Activated CD4-positive, alpha-beta T cell treated with anti-CD3 and anti-CD28 coated beads, Interleukin-2, Interleukin-6, amounts not matched to agents 100 ng/mL and 50 ng/mL, durations not matched to agents 16 hours and 8 hours (primary cell): Measurements from ENCODE around the gene HAUS3.
"Not testable (repeated sequence)": the region's sequence is repeated elsewhere in the genome, so short reads cannot be mapped to it uniquely, and the experiment has no call there.

Source experiments
- DNase-seq: peaks from one replicate; pipeline ENCODE4 v3.0.0-alpha.2; 2020

HAUS3 gene

GRCh38 chr4:2218436-2218835 is 23.5 kb downstream of the HAUS3 start:
- DNase-seq, result no peak

DNA sequence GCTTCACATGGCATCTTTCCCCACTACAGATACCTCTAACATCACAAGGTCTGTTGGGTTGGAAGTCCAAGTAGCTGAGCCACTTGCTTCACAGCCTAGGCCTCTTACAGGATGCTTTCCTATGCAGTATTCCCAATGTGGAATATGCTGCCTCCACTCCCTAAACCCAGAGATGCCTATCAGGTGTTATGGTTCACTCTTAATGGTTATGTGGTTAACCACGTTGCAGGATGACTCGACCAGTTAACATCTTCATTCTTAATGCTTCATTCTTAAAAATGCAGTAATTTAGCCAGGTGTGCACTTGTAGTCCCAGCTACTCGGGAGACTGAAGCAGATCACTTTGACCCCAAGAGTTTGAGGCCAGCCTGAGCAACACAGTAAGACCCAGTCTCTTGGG is 24.2 kb downstream of the HAUS3 start:
- DNase-seq, result no peak

- DNase-seq, result no peak
Measured at GRCh38 chr4:2212831-2213230, 29.1 kb downstream of the HAUS3 start.

GRCh38 chr4:2202789-2203188 is 39.1 kb downstream of the HAUS3 start:
- not testable (repeated sequence) for DNase-seq

- DNase-seq, result no peak
Measured at GRCh38 chr4:2194496-2194895, 47.4 kb downstream of the HAUS3 start.

- no peak for DNase-seq
Measured at GRCh38 chr4:2193326-2193725, 48.6 kb downstream of the HAUS3 start.

DNA sequence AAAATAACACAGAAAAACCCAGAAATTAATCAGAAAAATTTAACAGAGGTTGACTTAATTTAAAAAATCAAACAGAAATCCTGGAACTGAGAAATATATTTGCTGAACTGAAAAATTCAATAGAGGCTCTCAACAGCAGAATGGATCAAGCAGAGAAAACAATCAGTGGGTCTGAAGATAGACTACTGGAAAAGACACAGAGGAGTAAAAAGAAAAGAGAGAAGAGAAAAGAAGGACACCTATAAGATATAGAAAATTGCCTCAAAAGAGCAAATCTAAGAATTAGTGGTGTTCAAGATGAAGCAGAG is 55.1 kb downstream of the HAUS3 start:
- DNase-seq, result no peak

DNA sequence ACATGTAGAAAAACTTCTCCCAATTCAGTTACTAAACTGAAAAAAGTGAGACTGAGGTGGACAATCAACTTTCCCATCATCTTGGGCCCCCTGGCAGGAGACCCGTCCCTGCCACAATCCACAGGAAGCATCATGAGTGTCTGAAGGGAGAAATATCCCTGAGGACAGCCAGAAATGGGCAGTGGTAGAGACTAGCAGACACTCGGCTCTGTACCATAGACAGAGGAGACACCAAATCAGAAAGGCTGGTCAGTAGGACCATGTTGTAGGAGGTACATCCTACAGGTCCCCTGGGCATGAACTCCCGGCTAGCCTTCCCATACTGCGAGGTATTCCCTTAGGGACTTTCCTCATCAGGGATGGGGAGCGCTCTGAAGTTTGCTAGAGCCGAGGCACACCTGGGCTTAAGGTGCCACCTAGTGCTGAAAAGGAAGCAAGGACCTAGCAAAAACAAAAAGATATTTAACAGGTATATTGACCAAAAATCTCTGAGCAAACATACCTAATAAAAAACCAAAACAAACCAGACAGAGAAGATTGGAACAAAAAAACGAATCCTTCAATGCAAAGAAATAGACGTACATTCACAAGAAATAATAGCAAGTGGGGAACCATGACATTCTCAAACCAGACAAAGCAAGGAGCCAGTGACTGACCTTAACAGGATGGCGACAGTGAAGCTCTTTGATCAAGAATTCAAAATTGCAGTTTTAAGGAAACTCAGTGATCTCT is 55.6 kb downstream of the HAUS3 start:
- no peak for DNase-seq

DNA sequence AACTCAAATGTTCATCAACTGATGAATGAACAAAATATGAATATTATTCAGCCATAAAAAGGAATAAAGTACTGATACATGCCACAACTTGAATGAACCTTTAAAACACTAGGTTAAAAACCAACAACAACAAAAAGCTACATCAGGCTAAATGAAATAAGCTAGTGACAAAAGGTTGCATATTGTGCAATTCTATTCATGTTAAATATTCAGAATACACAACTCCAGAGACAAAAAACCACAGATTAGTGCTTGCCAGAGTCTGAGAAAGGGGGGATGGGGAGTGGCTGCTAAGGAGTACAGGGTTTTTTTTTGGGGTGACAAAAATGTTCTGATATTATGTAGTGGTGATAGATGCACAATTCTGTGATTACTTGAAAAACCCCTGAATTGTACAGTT is 58.5 kb downstream of the HAUS3 start:
- DNase-seq, result no peak

GRCh38 chr4:2182994-2183393 is 58.9 kb downstream of the HAUS3 start:
- no peak for DNase-seq

DNA sequence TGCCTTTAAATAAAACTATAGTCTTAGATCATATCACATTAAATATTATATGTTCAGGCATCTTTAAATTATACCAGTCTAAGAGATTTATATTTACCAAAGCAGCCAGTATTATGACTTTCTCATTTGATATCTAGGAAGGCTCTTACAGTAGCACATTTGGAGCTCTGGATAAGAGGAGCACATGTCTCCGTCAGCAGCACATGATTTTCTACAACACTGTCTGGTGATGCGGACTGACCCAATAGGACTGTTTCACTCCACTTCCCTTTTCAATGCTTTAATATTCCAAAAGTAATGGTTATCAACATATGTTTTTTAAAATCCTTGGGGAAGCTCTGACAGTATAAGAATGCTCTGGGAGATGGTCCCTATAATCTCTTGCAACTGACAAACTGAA is 61.5 kb downstream of the HAUS3 start:
- no peak for DNase-seq

DNA sequence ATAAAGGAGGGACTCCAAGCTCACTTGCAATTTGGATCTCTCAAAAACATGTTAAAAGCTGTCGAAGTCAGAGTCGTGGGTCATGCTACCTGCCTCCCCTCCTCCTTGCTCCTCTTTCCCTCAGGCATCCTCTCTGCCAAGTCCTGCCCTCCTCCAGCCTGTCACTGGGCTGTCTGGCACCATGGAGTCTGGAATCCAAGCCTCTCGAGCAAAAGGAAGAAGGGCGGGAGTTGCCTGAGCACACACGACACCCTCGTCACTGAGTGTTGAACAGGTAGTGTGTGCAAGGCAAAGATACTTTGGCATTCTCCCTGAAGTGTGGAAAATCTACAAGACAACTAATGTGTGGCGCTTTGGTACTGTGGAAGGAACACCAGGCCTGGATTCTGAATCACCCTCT is 62.2 kb downstream of the HAUS3 start:
- no peak for DNase-seq

DNA sequence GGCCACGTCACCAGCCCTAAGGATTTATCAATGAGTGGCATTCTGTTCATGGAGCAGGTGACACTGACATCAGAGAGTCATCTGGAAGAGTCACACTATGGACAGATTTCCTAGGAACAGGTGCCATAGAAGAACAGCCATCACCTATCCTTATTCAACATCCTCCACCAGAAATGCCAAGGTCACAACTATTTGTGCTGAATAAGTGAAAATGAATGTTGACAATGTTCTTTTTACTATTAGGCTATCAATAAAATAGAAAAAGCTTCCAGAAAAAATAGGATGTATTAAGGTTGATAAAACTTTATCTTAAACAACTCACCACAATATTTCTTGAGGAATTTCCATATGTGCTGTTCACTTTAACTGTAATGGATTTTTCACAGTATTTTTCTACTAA is 62.9 kb downstream of the HAUS3 start:
- no peak for DNase-seq
